Islet precursor cell (in vitro differentiated cells): ENCODE results near the gene PLCH1.

Source experiments
- DNase-seq: peaks from one replicate; pipeline ENCODE4 v3.0.0-alpha.2; 2018

Gene PLCH1

GRCh38 chr3:155744626-155745324 lies at the start of gene PLCH1:
Gene PLCH1 (minus strand): TSS chr3:155745071. CDS start chr3:155704224, 40,847 bp downstream.
- DNase-seq, result peak; percentile 92

GRCh38 chr3:155792532-155792931 lies 47.7 kb upstream of the PLCH1 start:
- DNase-seq, result no peak

- no peak for DNase-seq
Observed at GRCh38 chr3:155791190-155791589, 46.3 kb upstream of the PLCH1 start.

GRCh38 chr3:155790272-155790925 lies 45.5 kb upstream of the PLCH1 start:
- DNase-seq, result no peak

- no peak for DNase-seq
Observed at GRCh38 chr3:155785662-155786295, 40.9 kb upstream of the PLCH1 start.

DNA sequence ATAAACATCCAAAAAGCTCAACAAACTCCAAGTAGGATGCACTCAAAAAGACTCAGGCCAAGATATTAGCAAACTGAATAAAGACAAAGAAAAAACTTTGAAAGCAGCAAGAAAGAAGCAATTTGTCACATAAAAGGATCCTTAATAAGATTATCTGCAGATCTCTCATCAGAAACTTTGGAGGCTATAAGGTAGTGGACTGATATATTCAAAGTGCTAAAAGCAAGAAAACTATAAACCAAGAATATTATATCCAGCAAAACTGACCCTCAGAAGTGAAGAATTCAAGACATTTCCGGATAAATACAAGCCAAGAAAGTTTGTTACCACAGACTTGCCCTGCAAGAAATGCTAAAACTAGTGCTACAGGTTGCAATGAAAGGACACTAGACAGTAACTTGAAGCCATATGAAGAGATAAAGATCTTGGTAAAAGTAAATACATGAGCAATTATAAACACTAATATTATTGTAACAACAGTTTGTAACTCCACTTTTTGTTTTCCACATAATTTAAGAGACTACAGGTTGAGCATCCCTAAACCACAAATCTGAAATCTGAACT lies 37.6 kb upstream of the PLCH1 start:
- no peak for DNase-seq

DNA sequence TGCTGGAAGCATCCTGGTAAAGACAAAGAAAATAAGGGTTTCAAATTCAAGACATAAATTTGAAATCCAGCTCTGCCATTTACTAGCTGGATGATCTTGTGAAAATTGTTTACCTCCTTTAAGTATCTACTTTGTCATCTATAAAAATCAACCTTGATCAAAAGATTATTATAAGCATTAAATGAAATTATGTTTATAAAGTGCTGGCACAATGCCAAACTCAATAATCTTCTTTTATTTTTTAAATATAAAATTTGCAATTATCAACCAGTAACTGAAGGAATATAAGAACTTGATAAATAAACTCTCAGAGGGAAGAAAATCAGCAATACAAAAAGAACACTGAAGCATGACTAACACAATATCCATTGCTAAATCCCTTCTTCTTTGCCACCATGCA lies 35.4 kb upstream of the PLCH1 start:
- no peak for DNase-seq

- DNase-seq, result no peak
Observed at GRCh38 chr3:155778462-155778861, 33.6 kb upstream of the PLCH1 start.

DNA sequence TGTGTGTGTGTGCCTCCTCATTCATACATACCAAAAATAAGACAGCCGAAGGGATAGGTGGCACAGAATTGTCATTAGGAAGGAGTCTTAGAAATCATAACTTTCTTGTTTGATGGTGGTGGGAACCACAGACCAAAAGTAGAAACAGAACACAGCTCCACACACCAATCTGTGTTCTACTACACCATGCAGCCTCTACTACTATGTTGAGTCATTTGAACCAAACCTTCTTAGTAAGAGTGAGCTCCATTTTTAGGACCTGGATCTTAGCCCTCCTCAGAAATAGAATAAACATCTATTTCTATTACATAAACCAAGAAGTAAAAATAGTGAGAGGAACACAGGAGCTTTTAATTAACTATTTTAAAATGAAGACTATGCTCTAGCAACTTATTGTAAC lies 27.9 kb upstream of the PLCH1 start:
- no peak for DNase-seq

DNA sequence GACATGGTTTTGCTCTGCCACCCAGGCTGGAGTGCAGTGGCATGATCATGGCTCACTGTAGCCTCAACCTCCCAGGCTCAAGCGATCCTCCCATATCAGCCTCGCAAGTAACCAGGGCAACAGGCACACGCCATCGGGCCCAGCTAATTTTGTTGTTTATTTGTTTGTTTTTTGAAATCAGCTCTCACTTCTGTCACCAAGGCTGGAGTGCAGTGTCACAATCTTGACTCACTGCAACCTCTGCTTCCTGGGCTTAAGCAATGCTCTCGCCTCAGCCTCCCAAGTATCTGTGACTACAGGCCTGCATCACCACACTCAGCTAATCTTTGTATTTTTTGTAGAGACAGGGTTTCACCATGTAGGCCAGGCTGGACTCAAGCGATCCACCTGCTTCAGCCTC lies 26.3 kb upstream of the PLCH1 start:
- DNase-seq, result no peak

DNA sequence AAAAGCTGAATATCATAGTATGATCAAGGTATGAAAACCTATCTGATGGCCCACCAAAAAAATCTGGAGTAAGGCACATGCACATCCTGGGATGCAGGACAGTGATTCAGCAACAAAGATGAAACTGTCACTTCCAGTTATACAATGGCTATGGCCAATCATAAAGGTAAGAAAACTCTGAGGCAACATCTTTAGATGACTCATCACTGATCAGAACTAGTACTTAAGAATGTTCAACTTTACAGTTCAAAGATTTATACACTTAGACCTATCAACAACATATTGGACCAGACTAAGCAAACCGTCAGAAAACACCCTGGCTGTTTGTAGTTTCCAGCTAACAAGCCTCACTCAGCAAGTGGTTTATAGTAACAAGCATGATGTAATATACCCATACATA lies 21.3 kb upstream of the PLCH1 start:
- DNase-seq, result no peak

- DNase-seq, result no peak
Observed at GRCh38 chr3:155763870-155764463, 19.1 kb upstream of the PLCH1 start.

- no peak for DNase-seq
Observed at GRCh38 chr3:155760653-155761052, 15.8 kb upstream of the PLCH1 start.

GRCh38 chr3:155757577-155757976 lies 12.7 kb upstream of the PLCH1 start:
- no peak for DNase-seq

DNA sequence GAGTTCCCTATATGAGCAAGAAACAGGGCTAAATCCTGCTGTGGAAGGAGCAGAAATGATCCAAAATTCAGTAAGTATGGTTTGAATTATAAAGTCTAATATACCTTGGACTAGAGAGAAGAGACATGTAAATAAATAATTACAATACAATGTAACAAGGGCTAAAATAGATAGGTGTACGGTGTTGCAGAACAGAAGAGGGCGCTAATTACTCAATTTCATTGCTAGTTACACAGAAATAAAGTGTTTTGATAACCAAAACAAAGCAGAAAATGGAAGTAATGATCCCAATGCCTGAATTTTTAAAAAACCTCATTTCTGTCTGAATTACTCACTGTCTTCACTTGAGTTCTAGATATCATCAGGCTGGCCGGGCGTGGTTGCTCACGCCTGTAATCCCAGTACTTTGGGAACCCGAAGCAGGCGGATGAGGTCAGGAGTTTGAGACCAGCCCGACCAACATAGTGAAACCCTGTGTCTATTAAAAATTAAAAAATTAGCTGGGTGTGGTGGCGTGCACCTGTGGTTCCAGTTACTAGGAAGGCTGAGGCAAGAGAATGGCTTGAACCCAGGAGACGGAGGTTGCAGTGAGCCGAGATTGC lies 8.3 kb upstream of the PLCH1 start:
- no peak for DNase-seq

DNA sequence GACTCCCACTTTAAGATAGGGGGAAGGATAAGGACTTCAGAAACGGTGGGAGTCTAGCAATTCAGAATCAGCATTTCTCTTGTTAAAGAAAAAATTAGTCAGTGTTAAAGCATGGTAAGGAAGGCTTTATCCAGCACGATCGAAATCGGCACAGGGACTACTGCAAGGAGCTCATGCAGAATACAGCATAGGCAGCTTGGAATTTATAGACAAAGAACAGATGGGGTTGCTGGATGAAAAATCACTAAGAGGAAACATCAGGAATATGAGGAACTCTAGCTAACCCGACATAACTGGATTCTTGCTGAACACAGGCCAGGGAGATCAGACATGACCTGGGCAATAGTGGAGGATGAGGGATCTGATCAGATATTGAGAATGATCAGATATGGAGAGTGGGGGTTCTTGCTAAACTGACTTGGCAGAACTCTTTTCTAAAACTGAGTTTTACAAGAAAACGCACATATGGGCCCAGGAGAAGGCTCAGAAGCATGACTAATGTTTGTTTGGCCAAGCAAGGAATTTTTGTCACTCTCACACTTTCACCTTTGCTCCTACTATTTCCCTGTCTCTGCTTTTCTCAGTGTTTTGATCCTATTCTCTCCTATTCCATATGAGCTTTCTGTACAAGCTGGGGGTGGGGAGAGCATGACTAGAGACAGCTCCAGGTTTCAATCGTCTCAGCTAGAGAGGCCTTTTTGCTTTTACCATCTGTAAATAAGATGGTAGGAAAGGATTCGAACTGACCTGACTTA lies 3.9 kb upstream of the PLCH1 start:
- no peak for DNase-seq

DNA sequence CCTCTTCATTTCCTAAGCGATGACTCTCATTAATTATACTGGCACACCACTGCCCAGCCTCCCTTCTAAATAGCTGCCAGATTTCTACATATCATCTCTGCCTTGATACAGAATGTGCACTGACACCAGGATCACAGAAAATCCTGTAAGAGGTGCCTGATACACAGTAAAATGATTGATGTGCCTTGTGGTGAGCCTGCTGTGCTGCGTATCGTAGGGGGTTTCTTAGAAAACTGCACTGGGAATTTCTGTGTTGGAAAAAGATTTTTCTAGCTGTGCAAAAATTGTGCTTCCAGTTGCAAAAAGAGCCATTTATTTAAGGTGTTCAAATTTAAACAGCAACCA lies 3.0 kb upstream of the PLCH1 start:
- DNase-seq, result no peak

- DNase-seq, result no peak
Observed at GRCh38 chr3:155747286-155747945, 2.5 kb upstream of the PLCH1 start.

- DNase-seq, result no peak
Observed at GRCh38 chr3:155746703-155747102, 1.8 kb upstream of the PLCH1 start.

- peak; percentile 73 for DNase-seq
Observed at GRCh38 chr3:155745795-155746550, 1.1 kb upstream of the PLCH1 start.

GRCh38 chr3:155744010-155744625 lies 753 bp downstream of the PLCH1 start:
- peak; percentile 87 for DNase-seq
